Astrocyte of the hippocampus (primary cell): ENCODE measurements around the gene CXCL6.
A peak's percentile ranks its signal among the peaks of the same experiment; 100 is the strongest.

Source experiments
- DNase-seq: peaks from one replicate; pipeline ENCODE4 v3.0.0; 2011; ENCODE audit warnings: low read depth, low spot score

Gene CXCL6

DNA sequence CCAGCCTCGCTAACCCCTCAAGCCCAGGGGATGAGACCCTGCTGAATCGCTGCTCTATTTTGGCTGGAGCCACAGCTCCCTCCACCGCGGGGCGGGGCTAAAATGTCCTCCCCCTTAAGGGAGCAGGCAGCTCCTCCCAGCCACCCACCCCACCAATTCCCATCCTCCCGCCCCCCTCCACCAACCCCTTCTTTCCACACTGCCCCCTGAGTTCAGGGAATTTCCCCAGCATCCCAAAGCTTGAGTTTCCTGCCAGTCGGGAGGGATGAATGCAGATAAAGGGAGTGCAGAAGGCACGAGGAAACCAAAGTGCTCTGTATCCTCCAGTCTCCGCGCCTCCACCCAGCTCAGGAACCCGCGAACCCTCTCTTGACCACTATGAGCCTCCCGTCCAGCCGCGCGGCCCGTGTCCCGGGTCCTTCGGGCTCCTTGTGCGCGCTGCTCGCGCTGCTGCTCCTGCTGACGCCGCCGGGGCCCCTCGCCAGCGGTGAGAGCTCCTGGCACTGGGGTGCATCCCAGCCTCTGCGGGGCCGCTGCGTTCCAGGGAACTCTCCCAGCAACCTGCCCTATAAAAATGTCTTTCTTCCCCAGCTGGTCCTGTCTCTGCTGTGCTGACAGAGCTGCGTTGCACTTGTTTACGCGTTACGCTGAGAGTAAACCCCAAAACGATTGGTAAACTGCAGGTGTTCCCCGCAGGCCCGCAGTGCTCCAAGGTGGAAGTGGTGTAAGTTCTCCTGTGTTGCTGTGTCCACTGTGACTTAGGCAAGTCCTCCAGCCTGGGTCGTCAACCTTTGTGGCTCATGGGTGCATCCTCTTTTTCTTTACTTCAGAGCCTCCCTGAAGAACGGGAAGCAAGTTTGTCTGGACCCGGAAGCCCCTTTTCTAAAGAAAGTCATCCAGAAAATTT is at the start of gene CXCL6:
TSS of gene CXCL6 (plus strand) at position 306 of the 907 bp plus-strand sequence. CDS start at position 379, 73 bp downstream.
- DNase-seq = peak; percentile 59

DNA sequence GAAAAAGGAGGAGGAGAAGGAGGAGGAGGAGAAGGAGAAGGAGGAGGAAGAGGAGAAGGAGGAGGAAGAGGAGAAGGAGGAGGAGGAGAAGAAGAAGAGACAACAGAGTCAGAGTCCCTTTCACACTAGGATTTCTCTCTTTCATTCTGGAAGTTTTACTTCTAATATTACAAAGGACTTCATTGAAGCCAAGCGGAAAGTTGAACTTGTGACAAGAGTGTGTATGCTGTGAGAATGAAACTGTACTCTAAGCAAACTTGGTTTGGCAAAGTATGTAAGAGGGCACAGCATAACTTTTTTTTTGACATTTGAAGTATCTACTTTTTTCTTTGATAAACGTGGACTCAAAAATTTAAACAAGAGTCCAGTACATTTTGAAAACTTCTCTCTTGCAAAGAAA is 48.1 kb upstream of the CXCL6 start:
- no peak for DNase-seq

GRCh38 chr4:73798842-73799241 is 37.6 kb upstream of the CXCL6 start:
- no peak for DNase-seq

- DNase-seq = no peak
These were observed 36.3 kb upstream of the CXCL6 start for GRCh38 chr4:73800206-73800605.

DNA sequence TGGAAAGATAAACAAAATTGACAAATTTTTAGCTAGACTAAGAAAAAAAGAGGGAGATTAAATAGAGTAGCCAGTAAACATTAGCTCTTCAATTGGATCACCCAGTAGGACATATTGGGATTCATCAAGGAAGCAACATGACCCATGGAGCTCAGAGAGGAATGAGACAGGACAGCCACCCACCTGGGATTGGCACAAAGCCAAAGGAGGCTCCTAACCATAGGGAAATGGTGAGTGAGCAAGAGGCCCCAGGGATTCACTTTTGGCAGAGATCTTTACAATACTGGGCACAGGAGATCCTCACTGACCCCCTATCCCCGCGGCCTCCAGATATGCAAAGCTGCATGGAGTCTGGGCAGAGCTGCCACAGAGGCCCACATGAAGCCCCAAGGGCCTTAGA is 34.8 kb upstream of the CXCL6 start:
- no peak for DNase-seq

- DNase-seq = no peak
These were observed 33.3 kb upstream of the CXCL6 start for GRCh38 chr4:73803213-73803612.

GRCh38 chr4:73810191-73810590 is 26.3 kb upstream of the CXCL6 start:
- no peak for DNase-seq

GRCh38 chr4:73811841-73812240 is 24.6 kb upstream of the CXCL6 start:
- DNase-seq = no peak

GRCh38 chr4:73814679-73815078 is 21.8 kb upstream of the CXCL6 start:
- DNase-seq = no peak

GRCh38 chr4:73815145-73815544 is 21.3 kb upstream of the CXCL6 start:
- no peak for DNase-seq

- peak; percentile 56 for DNase-seq
These were observed 19.7 kb upstream of the CXCL6 start for GRCh38 chr4:73816814-73817213.

DNA sequence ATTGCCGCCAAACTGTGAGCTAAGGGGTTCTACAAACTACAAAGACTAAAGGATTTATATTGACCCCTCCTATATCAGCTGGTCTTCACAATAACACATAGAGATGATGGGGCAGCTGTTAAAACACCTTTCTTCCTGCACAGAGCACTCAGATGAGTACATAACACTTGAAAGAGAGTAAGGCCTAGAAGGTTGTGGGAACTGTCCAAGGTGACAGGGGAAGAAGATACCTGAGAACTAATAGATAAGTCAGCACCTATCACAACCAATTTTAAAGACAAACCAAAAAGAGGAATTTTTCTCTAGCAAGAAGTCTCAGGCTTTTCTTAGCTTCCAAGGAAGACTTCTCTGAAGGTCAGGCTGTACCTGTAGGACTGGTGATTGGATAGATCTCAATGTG is 19.1 kb upstream of the CXCL6 start:
- DNase-seq = no peak

GRCh38 chr4:73821325-73821724 is 15.2 kb upstream of the CXCL6 start:
- no peak for DNase-seq

DNA sequence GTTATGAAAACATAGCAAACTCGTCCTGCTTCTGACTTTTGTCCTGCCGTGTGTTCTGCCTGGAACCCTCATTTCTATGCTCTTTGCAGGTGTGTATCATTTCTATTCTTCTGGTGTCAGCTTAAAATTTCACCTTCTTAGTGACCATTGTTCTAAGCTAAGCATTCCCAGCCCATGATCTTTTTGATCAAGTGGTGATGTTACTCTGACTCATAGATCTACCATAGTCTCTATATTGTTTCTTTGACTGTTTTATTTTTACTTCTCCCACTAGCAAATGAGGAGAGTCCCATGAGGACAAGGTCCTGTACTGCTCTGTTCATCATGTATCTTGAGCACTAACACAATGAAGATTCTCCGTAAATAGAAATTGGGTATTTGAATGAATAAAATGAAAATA is 14.1 kb upstream of the CXCL6 start:
- DNase-seq = no peak

DNA sequence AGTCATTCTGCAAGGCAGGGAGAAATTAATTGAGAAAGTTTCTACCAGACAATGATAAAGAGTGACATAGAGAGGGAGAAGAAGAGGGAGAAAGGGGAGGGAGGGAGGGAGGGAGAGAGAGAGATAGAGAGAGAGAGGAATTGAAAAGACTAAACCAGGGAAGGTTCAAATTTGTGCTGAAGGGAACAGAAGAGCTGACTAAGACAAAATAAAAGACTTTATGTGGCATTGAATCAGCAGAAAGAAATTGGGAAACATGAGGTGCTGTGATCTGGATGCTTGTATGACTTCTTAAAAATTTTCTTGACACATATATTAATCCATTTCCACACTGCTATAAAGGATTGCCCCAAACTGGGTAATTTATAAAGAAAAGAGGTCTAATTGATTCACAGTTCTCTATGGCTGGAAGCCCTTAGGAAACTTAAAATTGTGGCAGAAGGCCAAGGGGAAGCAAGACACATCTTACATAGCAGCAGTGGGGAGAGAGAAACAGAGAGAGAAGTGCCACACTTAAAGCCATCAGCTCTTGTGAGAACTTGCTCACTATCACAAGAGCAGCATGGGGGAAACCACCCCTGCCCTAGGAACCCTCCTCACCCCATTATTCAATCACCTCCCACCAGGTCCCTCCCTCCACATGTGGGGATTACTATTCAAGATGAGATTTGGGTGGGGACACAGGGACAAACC is 13.5 kb upstream of the CXCL6 start:
- no peak for DNase-seq

DNA sequence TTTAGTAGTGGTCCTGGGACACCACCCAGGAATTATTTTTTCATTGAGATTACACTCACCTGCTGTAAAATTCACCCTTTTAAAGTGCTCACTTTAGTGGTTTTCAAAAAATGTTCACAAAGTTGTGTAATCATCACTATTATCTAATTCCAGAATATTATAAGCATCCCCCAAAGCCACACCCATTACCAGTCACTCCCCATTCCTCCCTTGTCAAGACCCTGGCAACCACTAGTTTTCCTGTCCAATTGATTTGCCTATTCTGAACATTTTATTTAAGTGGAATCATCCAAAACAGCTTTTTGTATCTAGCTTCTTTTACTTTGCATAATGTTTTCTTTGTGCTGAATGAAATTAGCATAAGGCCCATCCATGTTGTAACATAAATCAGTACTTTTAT is 12.7 kb upstream of the CXCL6 start:
- DNase-seq = no peak

DNA sequence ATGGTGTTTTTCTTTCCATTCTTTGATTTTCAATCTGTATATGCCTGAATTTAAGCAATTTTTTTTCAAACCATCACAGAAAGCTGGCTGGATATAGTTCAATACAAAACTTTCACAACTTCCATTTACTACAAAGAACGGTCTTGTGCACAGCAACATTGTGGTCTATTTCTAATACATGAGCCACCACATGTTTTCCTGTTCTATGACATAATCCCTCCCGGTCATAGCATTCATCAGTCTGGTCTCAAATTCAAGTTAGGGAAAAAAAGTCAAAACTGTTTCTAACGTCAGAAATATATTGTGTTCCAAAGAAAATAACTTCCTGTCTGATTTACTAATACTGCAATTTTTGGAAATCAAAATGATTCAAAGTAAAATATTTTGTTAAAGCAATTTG is 7.5 kb upstream of the CXCL6 start:
- DNase-seq = no peak

DNA sequence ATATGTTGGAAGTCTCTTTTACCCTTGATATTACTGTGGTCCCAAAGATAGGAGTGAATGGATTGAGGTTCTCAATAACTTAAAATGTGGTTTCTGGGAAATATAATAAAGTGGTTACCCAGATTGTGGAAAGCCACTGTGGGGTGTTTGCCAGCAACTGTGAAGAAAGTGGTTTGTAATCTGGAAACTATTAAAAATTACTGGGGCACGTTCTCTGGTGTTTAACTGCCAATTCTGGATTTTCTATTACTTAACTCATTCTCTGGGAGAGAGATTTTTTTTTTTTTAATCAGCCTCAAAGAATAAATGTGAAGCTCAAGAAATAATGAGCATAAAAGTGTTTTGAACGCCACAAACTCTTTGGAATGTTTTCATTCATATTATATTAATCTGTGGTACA is 4.9 kb upstream of the CXCL6 start:
- DNase-seq = no peak

- peak; percentile 45 for DNase-seq
These were observed 3.7 kb upstream of the CXCL6 start for GRCh38 chr4:73832651-73833237.

GRCh38 chr4:73839071-73839470 is 2.6 kb downstream of the CXCL6 start:
- DNase-seq = no peak

- no peak for DNase-seq
These were observed 3.2 kb downstream of the CXCL6 start for GRCh38 chr4:73839715-73840114.

DNA sequence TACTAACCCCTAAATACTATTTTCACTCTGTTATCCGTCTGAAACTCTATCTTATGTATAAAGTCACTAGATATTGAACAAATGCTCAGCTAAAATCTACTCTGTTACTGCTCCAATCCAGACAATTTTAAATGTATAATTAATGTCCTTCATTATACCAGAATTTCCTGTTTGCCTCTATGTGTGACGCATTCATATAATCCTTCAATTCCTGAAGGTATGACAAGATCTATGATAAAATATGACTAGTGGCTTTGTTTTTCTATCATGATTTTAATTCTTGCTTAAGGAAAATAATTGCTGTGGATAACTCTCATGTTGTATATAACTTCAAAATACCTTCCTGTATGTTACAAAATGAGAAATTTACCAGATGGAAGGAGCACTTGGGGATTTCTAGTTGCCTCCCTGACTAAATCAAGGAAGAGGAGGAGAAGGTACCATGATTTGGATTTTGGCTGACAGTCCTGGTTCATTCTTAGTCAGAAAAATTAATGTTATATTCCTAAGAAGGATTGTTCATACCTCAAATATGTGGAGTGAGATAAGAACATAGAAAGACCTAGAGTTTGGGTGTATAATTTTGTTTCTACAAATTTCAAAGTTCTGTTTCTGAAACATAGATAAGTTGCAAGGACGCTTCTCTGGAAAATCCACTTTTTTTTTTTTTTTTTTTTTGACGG is 4.9 kb downstream of the CXCL6 start:
- no peak for DNase-seq
